Liver (tissue), 9 donors: ENCODE measurements around the gene SLC6A7. TPM values are rescaled to one million over a fixed set of nuclear protein-coding genes. Genes with fewer than 3 reads are reported as not detected.

Experiments
- DNase-seq: peaks from one replicate; pipeline ENCODE4 v3.0.0-alpha.2; 2017; ENCODE audit warnings: low spot score
- H3K27ac ChIP-seq, 2 donors: one replicate each; pipeline ENCODE4 v1.7.0; 2013; ENCODE audit warnings: inconsistent platforms in 2 of 2, low read length in 2 of 2, control low read depth in 1 of 2, low read depth in 1 of 2, mild to moderate bottlenecking in 1 of 2
- H3K27me3 ChIP-seq, 4 donors: one replicate each; pipeline versions ENCODE4 v1.6.1 to v1.7.0; 2013; ENCODE audit warnings: low read length in 3 of 4, inconsistent platforms in 1 of 4, mild to moderate bottlenecking in 1 of 4, moderate library complexity in 1 of 4; ENCODE audit not compliant: control insufficient read depth in 4 of 4, insufficient read depth in 4 of 4
- H3K36me3 ChIP-seq, 4 donors: one replicate each; pipeline versions ENCODE4 v1.6.1 to v1.7.0; 2013; ENCODE audit warnings: low read length in 3 of 4, mild to moderate bottlenecking in 3 of 4, low read depth in 1 of 4, moderate library complexity in 1 of 4; ENCODE audit not compliant: control insufficient read depth in 4 of 4, insufficient read depth in 3 of 4
- H3K4me1 ChIP-seq, 4 donors: one replicate each; pipeline versions ENCODE4 v1.6.1 to v1.7.0; 2013; ENCODE audit warnings: low read length in 3 of 4, mild to moderate bottlenecking in 3 of 4, moderate library complexity in 1 of 4; ENCODE audit not compliant: control insufficient read depth in 4 of 4, insufficient read depth in 4 of 4
- H3K4me3 ChIP-seq, 3 donors: one replicate each; pipeline versions ENCODE4 v1.6.1 to v1.7.0; 2013; ENCODE audit warnings: low read length in 3 of 3, control low read depth in 1 of 3, low read depth in 1 of 3, mild to moderate bottlenecking in 1 of 3
- H3K9ac ChIP-seq, 2 donors: one replicate each; pipeline ENCODE4 v1.7.0; 2013; ENCODE audit warnings: low read length in 2 of 2, mild to moderate bottlenecking in 2 of 2, moderate library complexity in 2 of 2, control low read depth in 1 of 2, low read depth in 1 of 2
- H3K9me3 ChIP-seq, 4 donors: one replicate each; pipeline versions ENCODE4 v1.6.1 to v1.7.0; 2013; ENCODE audit warnings: low read length in 3 of 4; ENCODE audit not compliant: control insufficient read depth in 4 of 4
- FOXA1 ChIP-seq: IDR thresholded peaks from 2 replicates; pipeline ENCODE4 v1.6.1; 2016; ENCODE audit warnings: antibody characterized with exemption
- FOXA2 ChIP-seq: IDR thresholded peaks from 2 replicates; pipeline ENCODE4 v1.6.1; 2016; ENCODE audit warnings: antibody characterized with exemption
- HNF4A ChIP-seq, 2 donors: conservative IDR thresholded peaks; 2 replicates each; pipeline ENCODE4 v1.6.1; 2016; ENCODE audit warnings: antibody characterized with exemption in 2 of 2, mild to moderate bottlenecking in 2 of 2
- HNF4G ChIP-seq: IDR thresholded peaks from 2 replicates; pipeline ENCODE4 v1.6.1; 2016; ENCODE audit warnings: antibody characterized with exemption
- JUND ChIP-seq, 2 donors: IDR thresholded peaks; 2 replicates each; pipeline ENCODE4 v1.6.1; 2016; ENCODE audit warnings: antibody characterized with exemption in 2 of 2
- NR2F2 ChIP-seq: IDR thresholded peaks from 2 replicates; pipeline ENCODE4 v1.6.1; 2016; ENCODE audit warnings: antibody characterized with exemption
- RAD21 ChIP-seq, 2 donors: IDR thresholded peaks; 2 replicates each; pipeline ENCODE4 v1.6.1; 2016; ENCODE audit warnings: antibody characterized with exemption in 2 of 2, mild to moderate bottlenecking in 2 of 2
- RXRA ChIP-seq, 2 donors: IDR thresholded peaks; 2 replicates each; pipeline ENCODE4 v1.6.1; 2017 to 2018; ENCODE audit warnings: antibody characterized with exemption in 2 of 2, mild to moderate bottlenecking in 1 of 2
- TAF1 ChIP-seq: conservative IDR thresholded peaks from 2 replicates; pipeline ENCODE4 v1.6.1; 2016; ENCODE audit warnings: antibody characterized with exemption, mild to moderate bottlenecking
- YY1 ChIP-seq: IDR thresholded peaks from 2 replicates; pipeline ENCODE4 v1.6.1; 2016; ENCODE audit warnings: antibody characterized with exemption, mild to moderate bottlenecking
- WGBS: extraction: QIAGEN DNeasy Blood & Tissue Kit; methylation state at CpG from one replicate; pipeline ENCODE4 v1.1.7; 2013; 5-methylcytosine and 5-hydroxymethylcytosine counted together
- polyA plus RNA-seq, 2 donors: library from polyadenylated mRNA; stranded (reverse) in 1 of 2; unstranded in 1 of 2; fragments of 200-250 nt in 1 of 2; fragments of >200 nt in 1 of 2; fragmentation: Nextera tagmentation in 1 of 2; extraction: Ambion mirVana in 1 of 2; gene quantifications; one replicate each; pipeline versions ENCODE4 v1.2.1 to v1.2.3, GENCODE V29; 2013 to 2015
- total RNA-seq, 2 donors: library from RNA; depleted of rRNA; stranded (reverse); fragments of >200 nt; gene quantifications; one replicate each; pipeline ENCODE4 v1.2.3, GENCODE V29; 2014
- TF ChIP-seq, protein P1 (sequence below): IDR thresholded peaks from 2 replicates; pipeline ENCODE4 v1.6.1; 2016; ENCODE audit warnings: antibody characterized with exemption, mild to moderate bottlenecking
- TF ChIP-seq, protein P2 (sequence below): IDR thresholded peaks from 2 replicates; pipeline ENCODE4 v1.6.1; 2016; ENCODE audit warnings: antibody characterized with exemption
- TF ChIP-seq, protein P3 (sequence below): IDR thresholded peaks from 2 replicates; pipeline ENCODE4 v1.6.1; 2016; ENCODE audit warnings: antibody characterized with exemption
- donor health status: healthy.
- donor health status: healthy.
- donor health status: healthy.
- donor health status: healthy.
- donor health status: healthy.

SLC6A7 gene
- total and polyA plus RNA-seq, 4 donors = not detected

DNA sequence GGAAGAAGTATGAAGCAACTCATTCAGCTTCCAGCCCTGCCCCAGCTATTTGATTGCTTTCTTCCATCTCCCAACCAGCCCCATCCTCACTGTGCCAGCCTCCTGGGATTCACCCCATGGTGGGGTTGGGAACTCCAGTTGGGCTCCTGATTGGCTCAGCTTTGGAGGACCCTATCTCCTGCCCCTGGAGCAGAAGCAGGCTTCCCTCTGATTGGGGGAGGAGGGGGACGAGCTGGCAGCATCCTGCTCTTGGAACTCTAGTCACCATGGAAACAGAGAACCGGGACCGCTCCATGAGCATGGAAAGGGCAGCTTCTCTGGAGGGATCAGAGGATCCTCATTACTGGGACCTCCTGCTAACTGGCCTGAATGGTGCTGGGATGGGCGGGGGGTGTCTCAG is 2.6 kb downstream of the SLC6A7 start (continued):
- TF ChIP-seq, protein P1, sequence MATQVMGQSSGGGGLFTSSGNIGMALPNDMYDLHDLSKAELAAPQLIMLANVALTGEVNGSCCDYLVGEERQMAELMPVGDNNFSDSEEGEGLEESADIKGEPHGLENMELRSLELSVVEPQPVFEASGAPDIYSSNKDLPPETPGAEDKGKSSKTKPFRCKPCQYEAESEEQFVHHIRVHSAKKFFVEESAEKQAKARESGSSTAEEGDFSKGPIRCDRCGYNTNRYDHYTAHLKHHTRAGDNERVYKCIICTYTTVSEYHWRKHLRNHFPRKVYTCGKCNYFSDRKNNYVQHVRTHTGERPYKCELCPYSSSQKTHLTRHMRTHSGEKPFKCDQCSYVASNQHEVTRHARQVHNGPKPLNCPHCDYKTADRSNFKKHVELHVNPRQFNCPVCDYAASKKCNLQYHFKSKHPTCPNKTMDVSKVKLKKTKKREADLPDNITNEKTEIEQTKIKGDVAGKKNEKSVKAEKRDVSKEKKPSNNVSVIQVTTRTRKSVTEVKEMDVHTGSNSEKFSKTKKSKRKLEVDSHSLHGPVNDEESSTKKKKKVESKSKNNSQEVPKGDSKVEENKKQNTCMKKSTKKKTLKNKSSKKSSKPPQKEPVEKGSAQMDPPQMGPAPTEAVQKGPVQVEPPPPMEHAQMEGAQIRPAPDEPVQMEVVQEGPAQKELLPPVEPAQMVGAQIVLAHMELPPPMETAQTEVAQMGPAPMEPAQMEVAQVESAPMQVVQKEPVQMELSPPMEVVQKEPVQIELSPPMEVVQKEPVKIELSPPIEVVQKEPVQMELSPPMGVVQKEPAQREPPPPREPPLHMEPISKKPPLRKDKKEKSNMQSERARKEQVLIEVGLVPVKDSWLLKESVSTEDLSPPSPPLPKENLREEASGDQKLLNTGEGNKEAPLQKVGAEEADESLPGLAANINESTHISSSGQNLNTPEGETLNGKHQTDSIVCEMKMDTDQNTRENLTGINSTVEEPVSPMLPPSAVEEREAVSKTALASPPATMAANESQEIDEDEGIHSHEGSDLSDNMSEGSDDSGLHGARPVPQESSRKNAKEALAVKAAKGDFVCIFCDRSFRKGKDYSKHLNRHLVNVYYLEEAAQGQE = no peak
- TF ChIP-seq, protein P2, sequence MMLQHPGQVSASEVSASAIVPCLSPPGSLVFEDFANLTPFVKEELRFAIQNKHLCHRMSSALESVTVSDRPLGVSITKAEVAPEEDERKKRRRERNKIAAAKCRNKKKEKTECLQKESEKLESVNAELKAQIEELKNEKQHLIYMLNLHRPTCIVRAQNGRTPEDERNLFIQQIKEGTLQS = no peak
- TF ChIP-seq HNF4A (conservative IDR thresholded peaks at IDR 0.05) = no peak
- TF ChIP-seq HNF4G = no peak
- no peak for TF ChIP-seq FOXA2
- no peak for TF ChIP-seq FOXA1
- TF ChIP-seq YY1 = no peak
- no peak for TF ChIP-seq JUND (IDR thresholded peaks at IDR 0.05)

DNA sequence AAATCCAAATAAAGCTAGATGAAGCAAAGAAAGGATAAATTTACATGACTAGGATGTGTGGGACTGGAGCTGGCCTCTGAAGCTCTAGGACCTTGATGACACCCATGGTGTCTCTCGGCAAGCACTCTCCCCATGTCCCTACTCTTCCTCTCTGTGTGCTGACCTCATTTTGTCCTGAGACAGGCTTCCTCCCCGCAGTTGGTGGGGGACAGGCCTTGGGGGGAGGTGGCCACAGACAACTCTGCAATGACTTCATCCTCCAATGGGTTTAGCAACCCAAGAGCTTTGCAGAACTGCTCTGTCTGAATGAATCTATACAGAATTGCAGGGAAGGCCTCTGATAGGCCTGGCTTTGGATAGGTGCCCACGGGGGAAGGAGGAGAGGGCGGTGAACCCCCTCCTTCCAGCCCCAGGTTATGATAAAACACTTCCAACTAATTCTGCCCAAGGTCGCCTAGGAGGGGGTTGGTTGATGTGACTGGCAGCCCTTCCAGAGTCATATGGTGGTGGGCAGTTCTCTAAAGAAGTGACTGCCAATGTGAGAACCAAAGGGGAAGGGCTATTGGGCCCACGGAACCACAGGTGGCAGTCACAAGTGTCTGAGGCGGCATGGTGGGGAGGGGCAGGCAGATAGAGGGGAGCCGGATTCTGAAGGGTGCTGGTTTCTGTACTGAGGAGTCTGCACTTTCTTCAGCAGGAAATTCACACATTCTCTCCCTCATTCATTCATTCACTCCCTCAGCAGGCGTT is 6.0 kb downstream of the SLC6A7 start:
- Histone ChIP-seq H3K27me3 (no peaks in the 10 kb centered on the region), H3K36me3 (no peaks in the 10 kb centered on the region), H3K27ac (no peak overlapping the region), H3K4me3 (no peak overlapping the region), H3K9ac (no peak overlapping the region), H3K4me1 (no peaks in the 10 kb centered on the region), H3K9me3 (no peaks in the 10 kb centered on the region)
- TF ChIP-seq, protein P2 = no peak
- TF ChIP-seq HNF4G (no peak), NR2F2 (no peak), TAF1 (no peak), RAD21 (IDR thresholded peaks at IDR 0.05) (no peak), JUND (IDR thresholded peaks at IDR 0.05) (no peak), RXRA (IDR thresholded peaks at IDR 0.05) (no peak), YY1 (no peak)
- TF ChIP-seq, protein P3, sequence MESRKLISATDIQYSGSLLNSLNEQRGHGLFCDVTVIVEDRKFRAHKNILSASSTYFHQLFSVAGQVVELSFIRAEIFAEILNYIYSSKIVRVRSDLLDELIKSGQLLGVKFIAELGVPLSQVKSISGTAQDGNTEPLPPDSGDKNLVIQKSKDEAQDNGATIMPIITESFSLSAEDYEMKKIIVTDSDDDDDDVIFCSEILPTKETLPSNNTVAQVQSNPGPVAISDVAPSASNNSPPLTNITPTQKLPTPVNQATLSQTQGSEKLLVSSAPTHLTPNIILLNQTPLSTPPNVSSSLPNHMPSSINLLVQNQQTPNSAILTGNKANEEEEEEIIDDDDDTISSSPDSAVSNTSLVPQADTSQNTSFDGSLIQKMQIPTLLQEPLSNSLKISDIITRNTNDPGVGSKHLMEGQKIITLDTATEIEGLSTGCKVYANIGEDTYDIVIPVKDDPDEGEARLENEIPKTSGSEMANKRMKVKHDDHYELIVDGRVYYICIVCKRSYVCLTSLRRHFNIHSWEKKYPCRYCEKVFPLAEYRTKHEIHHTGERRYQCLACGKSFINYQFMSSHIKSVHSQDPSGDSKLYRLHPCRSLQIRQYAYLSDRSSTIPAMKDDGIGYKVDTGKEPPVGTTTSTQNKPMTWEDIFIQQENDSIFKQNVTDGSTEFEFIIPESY = no peak
- TF ChIP-seq, protein P1 = no peak
- DNase-seq = no peak
- WGBS = 82% methylated on average over 9 of the region's 9 CpGs
